ENCODE measurements around the gene PTPRK. TPM values are rescaled to one million over a fixed set of nuclear protein-coding genes. Genes with fewer than 3 reads are reported as not detected.
A peak's percentile ranks its signal among the peaks of the same experiment; 100 is the strongest.

PTPRK gene
- total and polyA plus RNA-seq, 2 of the 8 experiments (the other 6 are each of a cell fraction or from before 2014, with no cell fraction given) = 11.4 to 47.3 TPM

DNA sequence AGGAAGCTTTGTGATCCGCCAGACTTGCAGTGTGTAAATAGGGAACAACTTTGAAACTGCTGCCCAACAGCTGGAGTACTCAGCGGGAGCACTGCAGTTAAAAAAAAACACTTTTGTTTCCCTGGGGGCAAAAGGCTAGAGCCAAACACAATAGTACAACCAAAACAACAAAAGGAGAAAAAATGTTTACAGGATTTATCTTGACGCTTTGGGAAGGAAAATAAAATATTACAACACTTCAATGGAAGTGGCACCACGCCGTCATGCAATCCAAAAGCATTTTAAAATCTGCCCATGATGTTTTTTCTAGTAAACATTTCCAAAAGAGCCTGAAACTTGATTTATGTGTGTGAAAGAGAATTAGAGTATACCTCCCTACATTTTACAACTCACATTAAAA lies 26.0 kb downstream of the PTPRK start:
- Histone ChIP-seq H2BK5ac (ENCODE audit: low read depth, low read length) (no peak overlapping the region), H2AFZ (ENCODE audit: low read length) (no peak overlapping the region), H2BK12ac (ENCODE audit: low read depth, low read length) (no peak overlapping the region), H3K23me2 (ENCODE audit: low read depth, low read length) (no peaks in the 10 kb centered on the region), H3K79me2 (ENCODE audit: control insufficient read depth in 1 of 2, insufficient read depth in 2 of 2, low read length in 2 of 2) (peaks cover 0 to 82% of the 10 kb centered on the region in 2 experiments; a peak in 2 of 4 replicates), H3K27me3 (replicated peaks in 1 of 4; ENCODE audit: control insufficient read depth in 3 of 4, extremely low read depth in 1 of 4, insufficient read depth in 3 of 4, low read length in 3 of 4) (no peaks in the 10 kb centered on the region; a peak in 2 of 7 replicates), H3K79me1 (ENCODE audit: low read depth, low read length) (0 out of 2 replicates have a peak, but pooled peaks cover 2% of the 10 kb centered on the region), H3K4me3 (ENCODE audit: extremely low read depth in 1 of 4, insufficient read depth in 2 of 4, low read depth in 3 of 4, low read length in 4 of 4) (no peak overlapping the region), H3K56ac (replicated peaks; ENCODE audit: insufficient read length, low read depth, low read length) (no peak overlapping the region), H3K4ac (replicated peaks; ENCODE audit: insufficient read length, low read depth, low read length) (no peak overlapping the region), H4K5ac (ENCODE audit: insufficient read length, low read depth, low read length) (no peak overlapping the region), H2BK15ac (ENCODE audit: low read length) (no peak overlapping the region), H3K9me3 (ENCODE audit: insufficient read depth in 2 of 2, low read depth in 1 of 2, low read length in 1 of 2) (no peaks in the 10 kb centered on the region), H3K9ac (replicated peaks in 1 of 4; ENCODE audit: extremely low read depth in 1 of 4, low read depth in 3 of 4, low read length in 3 of 4) (no peak overlapping the region), H2AK5ac (ENCODE audit: low read depth, low read length) (no peak overlapping the region), H4K8ac (ENCODE audit: extremely low read depth, insufficient read depth, low read length) (no peak overlapping the region), H4K91ac (replicated peaks; ENCODE audit: insufficient read length, low read length) (no peak overlapping the region), H2BK120ac (replicated peaks; ENCODE audit: low read depth, low read length) (no peak overlapping the region), H3K4me1 (replicated peaks in 1 of 4; ENCODE audit: control insufficient read depth in 3 of 4, insufficient read depth in 4 of 4, low read length in 3 of 4) (peaks cover 0 to 26% (median 11%) of the 10 kb centered on the region in 4 experiments; a peak in 4 of 7 replicates), H3K27ac (ENCODE audit: low read depth, low read length) (no peak overlapping the region), H3K14ac (ENCODE audit: insufficient read length) (no peak overlapping the region), H3K23ac (ENCODE audit: insufficient read length) (no peak overlapping the region), H3K36me3 (ENCODE audit: control insufficient read depth in 2 of 4, insufficient read depth in 4 of 4, low read length in 3 of 4) (no peaks in the 10 kb centered on the region; a peak in 2 of 8 replicates), H3K18ac (ENCODE audit: extremely low read depth, low read length) (no peak overlapping the region), H4K20me1 (replicated peaks in 1 of 2; ENCODE audit: control insufficient read depth in 1 of 2, insufficient read depth in 2 of 2, low read length in 2 of 2) (peaks cover 18 to 19% of the 10 kb centered on the region in 2 experiments), H3K4me2 (ENCODE audit: insufficient read depth in 1 of 2, low read depth in 2 of 2, low read length in 2 of 2) (no peak overlapping the region), H2BK20ac (ENCODE audit: low read length) (no peak overlapping the region)
- TF ChIP-seq, protein P1, sequence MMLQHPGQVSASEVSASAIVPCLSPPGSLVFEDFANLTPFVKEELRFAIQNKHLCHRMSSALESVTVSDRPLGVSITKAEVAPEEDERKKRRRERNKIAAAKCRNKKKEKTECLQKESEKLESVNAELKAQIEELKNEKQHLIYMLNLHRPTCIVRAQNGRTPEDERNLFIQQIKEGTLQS (IDR thresholded peaks at IDR 0.05; ENCODE audit: insufficient read depth, low read depth, low read length) = no peak
- TF ChIP-seq RFX5 (IDR thresholded peaks at IDR 0.05; ENCODE audit: borderline replicate concordance, low read depth, low read length) (no peak), CEBPB (IDR thresholded peaks at IDR 0.05; ENCODE audit: low read depth, low read length) (no peak), POU5F1 (IDR thresholded peaks at IDR 0.05; ENCODE audit: low read depth, low read length) (no peak), CBX5 (IDR thresholded peaks at IDR 0.05; ENCODE audit: low read depth, low read length) (no peak), NRF1 (IDR thresholded peaks at IDR 0.05; ENCODE audit: low read depth, low read length) (no peak), FOSL1 (IDR thresholded peaks at IDR 0.05; ENCODE audit: insufficient read depth, low read depth, low read length) (no peak)
- 28% methylated on average over 5 of the region's 5 CpGs; no CpG with 5 or more reads in 1 of the 2 experiments for WGBS, 2 experiments (ENCODE audit: extremely low coverage in 1 of 2, insufficient coverage in 1 of 2, insufficient read length in 1 of 2, insufficient replicate concordance in 2 of 2, low coverage in 1 of 2, low lambda C conversion rate in 2 of 2, missing lambda C conversion rate in 1 of 2)
- DNase-seq (ENCODE audit: low read depth in 1 of 2, low spot score in 2 of 2) (no peak), FAIRE-seq (peak; percentile 45)
- ChIA-PET CTCF (ENCODE audit: partially characterized antibody) (interaction anchor here (1.2 to 1.6 kb wide), 2 partner anchors 8 to 26 kb away, joined by 3 to 4 read pairs; partner anchors contain the start of gene PTPRK), POLR2A (ENCODE audit: partially characterized antibody) (interaction anchor here (1.0 kb wide), 1 partner anchor 25 kb away, joined by 3 read pairs; the partner anchor contains the start of gene PTPRK)
